ENCODE measurements around the gene THSD7B. TPM values are rescaled to one million over a fixed set of nuclear protein-coding genes. Genes with fewer than 3 reads are reported as not detected.

The THSD7B gene
- total RNA-seq, 6 donors from 2014 or later = 0.47 TPM; not detected in 5

GRCh38 chr2:137165968-137166367, 400.6 kb downstream of the THSD7B start:
- DNase-seq = no peak
- H3K27ac ChIP-seq = no peak overlapping the region
- H3K4me1 ChIP-seq = no peaks in the 10 kb centered on the region
- no peaks in the 10 kb centered on the region for H3K9me3 ChIP-seq
- WGBS, 2 donors = 93 to 96% methylated on average over 4 of the region's 4 CpGs
- no peak overlapping the region for H3K4me3 ChIP-seq
- no peak for ATAC-seq (ENCODE audit: low FRiP score in 2 of 2)
- H3K27me3 ChIP-seq = no peaks in the 10 kb centered on the region
- no peaks in the 10 kb centered on the region for H3K36me3 ChIP-seq
- TF ChIP-seq CTCF (IDR thresholded peaks at IDR 0.05) = no peak
- TF ChIP-seq EP300 (IDR thresholded peaks at IDR 0.05) = no peak
- no peak for TF ChIP-seq POLR2AphosphoS5 (IDR thresholded peaks at IDR 0.05)
- TF ChIP-seq POLR2A (IDR thresholded peaks at IDR 0.05) = no peak

GRCh38 chr2:137167651-137168050, 402.3 kb downstream of the THSD7B start:
- TF ChIP-seq POLR2AphosphoS5 (IDR thresholded peaks at IDR 0.05) (no peak), EP300 (IDR thresholded peaks at IDR 0.05) (no peak), POLR2A (IDR thresholded peaks at IDR 0.05) (no peak), CTCF (IDR thresholded peaks at IDR 0.05) (no peak)
- Histone ChIP-seq H3K9me3 (no peaks in the 10 kb centered on the region), H3K27ac (no peak overlapping the region), H3K4me1 (no peaks in the 10 kb centered on the region), H3K4me3 (no peak overlapping the region), H3K27me3 (no peaks in the 10 kb centered on the region), H3K36me3 (no peaks in the 10 kb centered on the region)
- WGBS, 2 donors = 89 to 92% methylated on average over 3 of the region's 3 CpGs
- ATAC-seq (ENCODE audit: low FRiP score in 2 of 2) (no peak), DNase-seq (no peak)

- TF ChIP-seq EP300 (IDR thresholded peaks at IDR 0.05) (no peak), POLR2A (IDR thresholded peaks at IDR 0.05) (no peak), POLR2AphosphoS5 (IDR thresholded peaks at IDR 0.05) (no peak), CTCF (IDR thresholded peaks at IDR 0.05) (no peak)
Observed at GRCh38 chr2:137168552-137168951, 403.2 kb downstream of the THSD7B start.

GRCh38 chr2:137172162-137172561, 406.8 kb downstream of the THSD7B start:
- DNase-seq = no peak
- Histone ChIP-seq H3K9me3 (no peaks in the 10 kb centered on the region), H3K4me3 (no peak overlapping the region), H3K4me1 (no peaks in the 10 kb centered on the region), H3K27me3 (no peaks in the 10 kb centered on the region), H3K27ac (no peak overlapping the region), H3K36me3 (no peaks in the 10 kb centered on the region)
- WGBS, 2 donors = 11 to 18% methylated on average over 1 of the region's 1 CpG
- no peak for ATAC-seq (ENCODE audit: low FRiP score in 2 of 2)
- TF ChIP-seq POLR2AphosphoS5 (IDR thresholded peaks at IDR 0.05) = no peak
- TF ChIP-seq EP300 (IDR thresholded peaks at IDR 0.05) = no peak
- no peak for TF ChIP-seq POLR2A (IDR thresholded peaks at IDR 0.05)
- no peak for TF ChIP-seq CTCF (IDR thresholded peaks at IDR 0.05)

More at GRCh38 chr2:137168552-137168951, 403.2 kb downstream of the THSD7B start:
- Histone ChIP-seq H3K27ac (no peak overlapping the region), H3K4me3 (no peak overlapping the region), H3K27me3 (no peaks in the 10 kb centered on the region), H3K36me3 (no peaks in the 10 kb centered on the region), H3K4me1 (no peaks in the 10 kb centered on the region), H3K9me3 (no peaks in the 10 kb centered on the region)
- DNase-seq = no peak
- WGBS, 2 donors = 89 to 93% methylated on average over 4 of the region's 4 CpGs
- no peak for ATAC-seq (ENCODE audit: low FRiP score in 2 of 2)

- Histone ChIP-seq H3K4me1 (no peaks in the 10 kb centered on the region), H3K9me3 (no peaks in the 10 kb centered on the region), H3K4me3 (no peak overlapping the region), H3K27ac (no peak overlapping the region), H3K36me3 (no peaks in the 10 kb centered on the region), H3K27me3 (no peaks in the 10 kb centered on the region)
- TF ChIP-seq CTCF (IDR thresholded peaks at IDR 0.05) (no peak), POLR2AphosphoS5 (IDR thresholded peaks at IDR 0.05) (no peak), POLR2A (IDR thresholded peaks at IDR 0.05) (no peak), EP300 (IDR thresholded peaks at IDR 0.05) (no peak)
- DNase-seq (no peak), ATAC-seq (ENCODE audit: low FRiP score in 2 of 2) (peak in 1 of 2 donors; percentile 67)
- WGBS, 2 donors = 40 to 64% methylated on average over 3 of the region's 3 CpGs
Observed at GRCh38 chr2:137173463-137173862, 408.1 kb downstream of the THSD7B start.

Measured in upper lobe of left lung (tissue), 6 donors.